ENCODE results near the gene VWA8. TPM values are rescaled to one million over a fixed set of nuclear protein-coding genes. Genes with fewer than 3 reads are reported as not detected.

Gene VWA8
- total and polyA plus RNA-seq, 4 donors = 4.7 to 26.3 (median 11.9) TPM

- no peak overlapping the region for H3K27ac ChIP-seq (ENCODE audit: low read depth in 1 of 2, low read length in 1 of 2)
- ATAC-seq (ENCODE audit: insufficient read depth, low FRiP score) (peak; percentile 59), DNase-seq (peak; percentile 60 to 86 (median 86))
- 38 to 52% methylated on average over 4 of the region's 4 CpGs for WGBS, 2 donors
- H3K4me3 ChIP-seq = no peak overlapping the region
- no peak overlapping the region for H3K9ac ChIP-seq (ENCODE audit: insufficient read depth in 1 of 2, low read length in 2 of 2)
- no peaks in the 10 kb centered on the region for H3K9me3 ChIP-seq (ENCODE audit: control insufficient read depth in 4 of 4, insufficient read depth in 3 of 4, low read length in 3 of 4)
- peaks cover 0 to 16% (median 4%) of the 10 kb centered on the region in 5 donors for H3K4me1 ChIP-seq (ENCODE audit: control insufficient read depth in 5 of 5, insufficient read depth in 5 of 5, low read length in 5 of 5)
- H3K36me3 ChIP-seq (ENCODE audit: control insufficient read depth in 4 of 4, insufficient read depth in 4 of 4, low read length in 4 of 4) = no peaks in the 10 kb centered on the region
- H3K27me3 ChIP-seq (ENCODE audit: control insufficient read depth in 3 of 3, insufficient read depth in 3 of 3, low read length in 2 of 3) = no peaks in the 10 kb centered on the region
- peak; percentile 67 for TF ChIP-seq CTCF (IDR thresholded peaks at IDR 0.05; ENCODE audit: control extremely low read depth, extremely low read depth)
Observed at GRCh38 chr13:41652735-41653361, 308.1 kb downstream of the VWA8 start.

- no peak for ATAC-seq (ENCODE audit: insufficient read depth, low FRiP score)
- peaks cover 0 to 21% (median 4%) of the 10 kb centered on the region in 5 donors for H3K4me1 ChIP-seq (ENCODE audit: control insufficient read depth in 5 of 5, insufficient read depth in 5 of 5, low read length in 5 of 5)
- no peak overlapping the region for H3K4me3 ChIP-seq
- H3K27me3 ChIP-seq (ENCODE audit: control insufficient read depth in 3 of 3, insufficient read depth in 3 of 3, low read length in 2 of 3) = no peaks in the 10 kb centered on the region
- H3K36me3 ChIP-seq (ENCODE audit: control insufficient read depth in 4 of 4, insufficient read depth in 4 of 4, low read length in 4 of 4) = no peaks in the 10 kb centered on the region
- peak overlapping the region; percentile 9 to 18 for H3K27ac ChIP-seq (ENCODE audit: low read depth in 1 of 2, low read length in 1 of 2)
- H3K9me3 ChIP-seq (ENCODE audit: control insufficient read depth in 4 of 4, insufficient read depth in 3 of 4, low read length in 3 of 4) = no peaks in the 10 kb centered on the region
- TF ChIP-seq CTCF (IDR thresholded peaks at IDR 0.05; ENCODE audit: control extremely low read depth, extremely low read depth) = no peak
- no peak overlapping the region for H3K9ac ChIP-seq (ENCODE audit: insufficient read depth in 1 of 2, low read length in 2 of 2)
- no peak for DNase-seq
- WGBS, 2 donors = 53 to 84% methylated on average over 1 of the region's 1 CpG
Observed at GRCh38 chr13:41651413-41652058, 309.4 kb downstream of the VWA8 start.

- no peak for TF ChIP-seq CTCF (IDR thresholded peaks at IDR 0.05; ENCODE audit: control extremely low read depth, extremely low read depth)
- Histone ChIP-seq H3K4me3 (no peak overlapping the region), H3K9me3 (ENCODE audit: control insufficient read depth in 4 of 4, insufficient read depth in 3 of 4, low read length in 3 of 4) (no peaks in the 10 kb centered on the region), H3K36me3 (ENCODE audit: control insufficient read depth in 4 of 4, insufficient read depth in 4 of 4, low read length in 4 of 4) (no peaks in the 10 kb centered on the region), H3K27ac (ENCODE audit: low read depth in 1 of 2, low read length in 1 of 2) (peak overlapping the region in 1 of 2 donors; percentile 13), H3K4me1 (ENCODE audit: control insufficient read depth in 5 of 5, insufficient read depth in 5 of 5, low read length in 5 of 5) (peaks cover 0 to 28% (median 4%) of the 10 kb centered on the region in 5 donors), H3K9ac (ENCODE audit: insufficient read depth in 1 of 2, low read length in 2 of 2) (no peak overlapping the region), H3K27me3 (ENCODE audit: control insufficient read depth in 3 of 3, insufficient read depth in 3 of 3, low read length in 2 of 3) (no peaks in the 10 kb centered on the region)
- ATAC-seq (ENCODE audit: insufficient read depth, low FRiP score) = no peak
- DNase-seq = no peak
- WGBS, 2 donors = 81 to 97% methylated on average over 2 of the region's 2 CpGs
Observed at GRCh38 chr13:41650706-41651105, 310.2 kb downstream of the VWA8 start.

All from lung (tissue), 12 donors.